Endodermal cell (in vitro differentiated cells): Measurements from ENCODE around the gene ELMO1. TPM values are rescaled to one million over a fixed set of nuclear protein-coding genes. Genes with fewer than 3 reads are reported as not detected.

ENCODE experiments used
- DNase-seq: peaks from one replicate; pipeline ENCODE4 v3.0.0-alpha.2; 2017
- H3K27ac ChIP-seq: 2 replicates; pipeline ENCODE4 v1.5.1; 2013; ENCODE audit warnings: mild to moderate bottlenecking, low read depth, low read length, moderate library complexity
- H3K27me3 ChIP-seq: 2 replicates; pipeline ENCODE4 v1.6.1; 2013; ENCODE audit warnings: mild to moderate bottlenecking, low read length, moderate library complexity; ENCODE audit not compliant: insufficient read depth, control insufficient read depth, poor library complexity, severe bottlenecking
- H3K36me3 ChIP-seq: 2 replicates; pipeline ENCODE4 v1.7.0; 2013; ENCODE audit warnings: mild to moderate bottlenecking, low read length, moderate library complexity; ENCODE audit not compliant: control insufficient read depth, insufficient read depth
- H3K4me1 ChIP-seq: one replicate; pipeline ENCODE4 v1.7.0; 2013; ENCODE audit warnings: low read length; ENCODE audit not compliant: control insufficient read depth, insufficient read depth
- H3K4me3 ChIP-seq: 2 replicates; pipeline ENCODE4 v1.5.1; 2013; ENCODE audit warnings: mild to moderate bottlenecking, low read length, moderate library complexity
- H3K9ac ChIP-seq: 2 replicates; pipeline ENCODE4 v1.6.1; 2013; ENCODE audit warnings: mild to moderate bottlenecking, low read length, moderate library complexity; ENCODE audit not compliant: poor library complexity, severe bottlenecking; ENCODE audit errors: extremely low read depth
- H3K9me3 ChIP-seq: 2 replicates; pipeline ENCODE4 v1.6.1; 2013; ENCODE audit warnings: mild to moderate bottlenecking, low read length, moderate library complexity; ENCODE audit not compliant: control insufficient read depth
- H3K27ac Mint-ChIP-seq: 2 replicates; pipeline ENCODE4 v1.8.0; 2020; ENCODE audit warnings: mixed read lengths
- H3K27me3 Mint-ChIP-seq: 2 replicates; pipeline ENCODE4 v1.8.0; 2021; ENCODE audit warnings: mild to moderate bottlenecking, mixed read lengths; ENCODE audit not compliant: insufficient read depth
- H3K36me3 Mint-ChIP-seq: 2 replicates; pipeline ENCODE4 v1.8.0; 2020; ENCODE audit warnings: low read depth, mixed read lengths
- H3K4me1 Mint-ChIP-seq: 2 replicates; pipeline ENCODE4 v1.8.0; 2020; ENCODE audit warnings: mixed read lengths
- H3K4me3 Mint-ChIP-seq: 2 replicates; pipeline ENCODE4 v1.8.0; 2020; ENCODE audit warnings: mild to moderate bottlenecking, moderate library complexity, mixed read lengths
- H3K9me3 Mint-ChIP-seq: 2 replicates; pipeline ENCODE4 v1.8.0; 2020; ENCODE audit warnings: mild to moderate bottlenecking, mixed read lengths
- CTCF ChIP-seq: fragments of 200-600 bp; sonication (generic); conservative IDR thresholded peaks from 2 replicates; pipeline ENCODE4 v1.5.0; 2021; ENCODE audit warnings: antibody characterized with exemption, mild to moderate bottlenecking
- WGBS, 2 experiments: methylation state at CpG; one replicate each; pipeline versions ENCODE4 v1.1.5 to v1.1.7; 2013; ENCODE audit warnings: missing lambda C conversion rate in 2 of 2, mixed read lengths in 1 of 2; ENCODE audit not compliant: insufficient coverage in 1 of 2, insufficient read length in 1 of 2; 5-methylcytosine and 5-hydroxymethylcytosine counted together
- total RNA-seq, 2 donors: library from RNA; stranded (reverse); fragmentation: NEBNext Ultra II Directional in 1 of 2; extraction: Animal tissue kit (Norgen Biotek cat#: 25700) in 1 of 2; gene quantifications; 2 replicates in 1 of 2; 3 replicates in 1 of 2; pipeline ENCODE4 v1.2.1, GENCODE V29; 2021

Gene ELMO1
- total RNA-seq, 2 donors from 2014 or later, result 120 to 131 TPM

DNA sequence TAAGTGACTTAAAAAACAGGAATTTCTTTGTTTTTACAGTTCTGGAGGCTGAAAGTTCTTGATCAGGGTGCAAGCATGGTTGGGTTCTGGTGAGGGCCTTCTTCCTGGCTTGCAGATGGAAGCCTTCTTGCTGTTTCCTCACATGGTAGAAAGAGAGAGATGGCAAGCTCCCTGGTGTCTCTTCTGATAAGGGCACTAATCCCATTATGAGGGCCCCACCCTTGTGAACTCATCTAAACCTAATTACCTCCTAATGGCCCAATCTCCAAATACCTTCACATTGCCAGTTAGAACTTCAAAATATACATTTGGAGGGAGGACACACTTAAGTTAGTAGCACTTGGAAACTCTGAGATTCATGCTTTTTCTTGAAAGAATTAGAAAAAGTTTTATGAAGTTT is 410.0 kb downstream of the ELMO1 start:
- Mint-ChIP-seq H3K4me3 (no peak overlapping the region), H3K9me3 (peaks cover 3% of the 10 kb centered on the region), H3K36me3 (peaks cover 21% of the 10 kb centered on the region), H3K4me1 (peaks cover 4% of the 10 kb centered on the region), H3K27ac (no peak overlapping the region), H3K27me3 (no peaks in the 10 kb centered on the region)
- TF ChIP-seq CTCF, result no peak
- no peaks in the 10 kb centered on the region for H3K4me1 ChIP-seq
- H3K27me3 ChIP-seq, result no peaks in the 10 kb centered on the region
- peaks cover 9% of the 10 kb centered on the region for H3K9me3 ChIP-seq
- no peak overlapping the region for H3K4me3 ChIP-seq
- H3K9ac ChIP-seq, result no peak overlapping the region
- no peak overlapping the region for H3K27ac ChIP-seq
- DNase-seq, result no peak
- peaks cover 4% of the 10 kb centered on the region for H3K36me3 ChIP-seq

- H3K9me3 Mint-ChIP-seq, result peaks cover 3% of the 10 kb centered on the region
Observed at GRCh38 chr7:37037286-37037685, 411.4 kb downstream of the ELMO1 start.

GRCh38 chr7:37035631-37036030 is 413.0 kb downstream of the ELMO1 start:
- peaks cover 3% of the 10 kb centered on the region for H3K9me3 Mint-ChIP-seq
- no peaks in the 10 kb centered on the region for H3K27me3 Mint-ChIP-seq
- peaks cover 24% of the 10 kb centered on the region for H3K4me1 Mint-ChIP-seq
- peaks cover 16% of the 10 kb centered on the region for H3K36me3 ChIP-seq
- no peaks in the 10 kb centered on the region for H3K27me3 ChIP-seq
- DNase-seq, result no peak
- no peak overlapping the region for H3K4me3 ChIP-seq
- H3K9ac ChIP-seq, result no peak overlapping the region
- peaks cover 9% of the 10 kb centered on the region for H3K9me3 ChIP-seq
- peaks cover 28% of the 10 kb centered on the region for H3K36me3 Mint-ChIP-seq
- H3K4me1 ChIP-seq, result peaks cover 5% of the 10 kb centered on the region
- H3K4me3 Mint-ChIP-seq, result no peak overlapping the region
- TF ChIP-seq CTCF, result no peak
- H3K27ac Mint-ChIP-seq, result no peak overlapping the region
- H3K27ac ChIP-seq, result no peak overlapping the region

More at GRCh38 chr7:37037286-37037685, 411.4 kb downstream of the ELMO1 start:
- Histone ChIP-seq H3K27me3 (no peaks in the 10 kb centered on the region), H3K4me3 (no peak overlapping the region), H3K9ac (no peak overlapping the region), H3K36me3 (peaks cover 15% of the 10 kb centered on the region), H3K27ac (no peak overlapping the region), H3K9me3 (peaks cover 9% of the 10 kb centered on the region), H3K4me1 (peaks cover 3% of the 10 kb centered on the region)
- H3K36me3 Mint-ChIP-seq, result peaks cover 24% of the 10 kb centered on the region
- 94 to 100% methylated on average over 5 of the region's 5 CpGs for WGBS, 2 experiments
- no peak overlapping the region for H3K27ac Mint-ChIP-seq
- peaks cover 14% of the 10 kb centered on the region for H3K4me1 Mint-ChIP-seq
- H3K4me3 Mint-ChIP-seq, result no peak overlapping the region
- no peak for TF ChIP-seq CTCF
- no peak for DNase-seq
- H3K27me3 Mint-ChIP-seq, result no peaks in the 10 kb centered on the region
